ENCODE data around the gene C11orf87. TPM values are rescaled to one million over a fixed set of nuclear protein-coding genes. Genes with fewer than 3 reads are reported as not detected.

The C11orf87 gene
- total and polyA plus RNA-seq, 4 donors: 0.09 TPM; not detected in 3

DNA sequence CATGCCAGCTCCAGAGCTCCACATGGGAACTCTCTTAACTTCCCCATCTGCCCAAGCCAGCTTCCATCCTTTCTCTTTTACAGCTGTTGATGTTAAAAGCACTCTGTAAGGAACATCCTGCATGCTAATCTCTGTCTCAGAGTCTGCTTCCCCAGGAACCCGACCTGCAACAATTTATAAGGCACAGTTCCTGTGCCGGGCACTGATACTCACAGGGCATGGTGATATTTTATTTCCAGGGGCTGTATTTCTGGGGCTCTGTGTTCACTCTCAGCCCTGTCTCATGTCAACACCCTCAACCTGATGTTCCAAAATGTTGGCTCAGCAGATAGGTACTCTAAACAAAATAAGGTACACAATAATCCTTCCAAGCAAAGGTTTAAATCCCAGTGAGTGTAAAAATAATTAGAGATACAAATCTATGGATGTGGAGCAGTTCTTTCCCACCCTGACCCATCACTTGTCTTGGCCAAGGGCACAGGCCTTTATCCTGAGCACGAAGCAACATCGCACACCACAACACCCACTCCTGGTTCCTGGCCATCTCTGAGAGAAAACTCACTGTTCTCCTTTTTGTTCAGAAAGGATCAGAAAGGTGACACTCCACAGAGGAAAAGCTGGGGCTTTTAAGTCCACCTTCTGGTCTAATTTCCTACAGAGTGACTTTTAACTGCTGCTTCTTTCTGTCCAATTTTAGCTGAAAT, 44.8 kb upstream of the C11orf87 start:
- ATAC-seq (ENCODE audit: insufficient read depth, low FRiP score): no peak
- H3K9me3 ChIP-seq (ENCODE audit: control insufficient read depth in 4 of 4, insufficient read depth in 3 of 4, low read length in 3 of 4): no peaks in the 10 kb centered on the region
- peaks cover 0 to 3% (median 0%) of the 10 kb centered on the region in 5 donors for H3K4me1 ChIP-seq (ENCODE audit: control insufficient read depth in 5 of 5, insufficient read depth in 5 of 5, low read length in 5 of 5)
- no peak overlapping the region for H3K4me3 ChIP-seq
- WGBS, 2 donors: 54 to 60% methylated on average over 4 of the region's 4 CpGs
- no peak overlapping the region for H3K27ac ChIP-seq (ENCODE audit: low read depth in 1 of 2, low read length in 1 of 2)
- no peaks in the 10 kb centered on the region for H3K27me3 ChIP-seq (ENCODE audit: control insufficient read depth in 3 of 3, insufficient read depth in 3 of 3, low read length in 2 of 3)
- H3K9ac ChIP-seq (ENCODE audit: insufficient read depth in 1 of 2, low read length in 2 of 2): no peak overlapping the region
- peak in 1 of 3 donors; percentile 10 for DNase-seq
- H3K36me3 ChIP-seq (ENCODE audit: control insufficient read depth in 4 of 4, insufficient read depth in 4 of 4, low read length in 4 of 4): no peaks in the 10 kb centered on the region
- TF ChIP-seq, protein P1, sequence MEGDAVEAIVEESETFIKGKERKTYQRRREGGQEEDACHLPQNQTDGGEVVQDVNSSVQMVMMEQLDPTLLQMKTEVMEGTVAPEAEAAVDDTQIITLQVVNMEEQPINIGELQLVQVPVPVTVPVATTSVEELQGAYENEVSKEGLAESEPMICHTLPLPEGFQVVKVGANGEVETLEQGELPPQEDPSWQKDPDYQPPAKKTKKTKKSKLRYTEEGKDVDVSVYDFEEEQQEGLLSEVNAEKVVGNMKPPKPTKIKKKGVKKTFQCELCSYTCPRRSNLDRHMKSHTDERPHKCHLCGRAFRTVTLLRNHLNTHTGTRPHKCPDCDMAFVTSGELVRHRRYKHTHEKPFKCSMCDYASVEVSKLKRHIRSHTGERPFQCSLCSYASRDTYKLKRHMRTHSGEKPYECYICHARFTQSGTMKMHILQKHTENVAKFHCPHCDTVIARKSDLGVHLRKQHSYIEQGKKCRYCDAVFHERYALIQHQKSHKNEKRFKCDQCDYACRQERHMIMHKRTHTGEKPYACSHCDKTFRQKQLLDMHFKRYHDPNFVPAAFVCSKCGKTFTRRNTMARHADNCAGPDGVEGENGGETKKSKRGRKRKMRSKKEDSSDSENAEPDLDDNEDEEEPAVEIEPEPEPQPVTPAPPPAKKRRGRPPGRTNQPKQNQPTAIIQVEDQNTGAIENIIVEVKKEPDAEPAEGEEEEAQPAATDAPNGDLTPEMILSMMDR (IDR thresholded peaks at IDR 0.05; ENCODE audit: control extremely low read depth, extremely low read depth): no peak

DNA sequence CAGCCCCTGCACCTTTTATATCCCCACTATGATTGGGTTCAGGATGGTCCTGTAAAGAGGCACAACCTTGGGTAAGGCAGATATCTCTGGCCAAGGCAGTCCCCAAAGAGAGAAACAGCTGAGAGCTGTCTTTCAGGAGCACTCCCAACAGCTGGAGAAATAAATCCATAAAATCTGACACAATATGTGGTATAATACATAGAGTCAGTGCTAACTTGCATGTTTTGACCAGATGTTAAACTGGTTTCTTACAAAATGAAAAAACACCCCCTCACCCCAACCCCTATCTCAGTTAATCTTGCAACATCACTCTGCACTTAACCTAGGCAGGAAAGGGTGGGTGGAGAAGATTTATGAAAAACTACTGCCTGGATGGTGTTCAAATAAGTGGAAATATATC, 44.0 kb upstream of the C11orf87 start:
- Histone ChIP-seq H3K4me3 (no peak overlapping the region), H3K36me3 (ENCODE audit: control insufficient read depth in 4 of 4, insufficient read depth in 4 of 4, low read length in 4 of 4) (no peaks in the 10 kb centered on the region), H3K27me3 (ENCODE audit: control insufficient read depth in 3 of 3, insufficient read depth in 3 of 3, low read length in 2 of 3) (no peaks in the 10 kb centered on the region), H3K9ac (ENCODE audit: insufficient read depth in 1 of 2, low read length in 2 of 2) (no peak overlapping the region), H3K27ac (ENCODE audit: low read depth in 1 of 2, low read length in 1 of 2) (no peak overlapping the region), H3K4me1 (ENCODE audit: control insufficient read depth in 5 of 5, insufficient read depth in 5 of 5, low read length in 5 of 5) (peaks cover 0 to 3% (median 0%) of the 10 kb centered on the region in 5 donors), H3K9me3 (ENCODE audit: control insufficient read depth in 4 of 4, insufficient read depth in 3 of 4, low read length in 3 of 4) (no peaks in the 10 kb centered on the region)
- no peak for ATAC-seq (ENCODE audit: insufficient read depth, low FRiP score)
- no peak for DNase-seq
- TF ChIP-seq, protein P1 (IDR thresholded peaks at IDR 0.05; ENCODE audit: control extremely low read depth, extremely low read depth): no peak

DNA sequence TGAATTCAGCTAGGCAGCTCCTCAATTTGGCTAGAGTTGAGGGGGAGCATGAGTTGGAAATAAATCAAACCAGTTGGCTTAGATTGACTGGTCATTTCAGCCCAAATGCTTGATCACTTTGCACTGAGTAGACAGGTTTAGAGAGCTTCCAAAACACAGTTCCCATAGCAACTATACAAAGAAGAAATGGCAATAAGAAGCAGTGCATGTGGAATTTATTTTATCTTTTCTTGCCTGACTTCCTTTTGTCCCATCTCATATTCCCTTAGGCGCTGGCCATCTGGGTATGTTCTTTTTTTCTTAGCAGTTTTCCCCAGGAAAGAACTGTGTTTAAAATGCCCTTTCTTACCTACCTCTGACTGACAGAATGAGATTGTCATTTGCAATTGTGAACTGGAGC, 38.7 kb upstream of the C11orf87 start:
- ATAC-seq (ENCODE audit: insufficient read depth, low FRiP score) (no peak), DNase-seq (no peak)
- H3K9me3 ChIP-seq (ENCODE audit: control insufficient read depth in 4 of 4, insufficient read depth in 3 of 4, low read length in 3 of 4): peaks cover 0 to 3% (median 0%) of the 10 kb centered on the region in 4 donors
- no peak overlapping the region for H3K4me3 ChIP-seq
- TF ChIP-seq, protein P1 (IDR thresholded peaks at IDR 0.05; ENCODE audit: control extremely low read depth, extremely low read depth): no peak
- no peak overlapping the region for H3K27ac ChIP-seq (ENCODE audit: low read depth in 1 of 2, low read length in 1 of 2)
- no peaks in the 10 kb centered on the region for H3K4me1 ChIP-seq (ENCODE audit: control insufficient read depth in 5 of 5, insufficient read depth in 5 of 5, low read length in 5 of 5)
- no peak overlapping the region for H3K9ac ChIP-seq (ENCODE audit: insufficient read depth in 1 of 2, low read length in 2 of 2)
- no peaks in the 10 kb centered on the region for H3K36me3 ChIP-seq (ENCODE audit: control insufficient read depth in 4 of 4, insufficient read depth in 4 of 4, low read length in 4 of 4)
- H3K27me3 ChIP-seq (ENCODE audit: control insufficient read depth in 3 of 3, insufficient read depth in 3 of 3, low read length in 2 of 3): no peaks in the 10 kb centered on the region
- 59 to 69% methylated on average over 1 of the region's 1 CpG for WGBS, 2 donors

DNA sequence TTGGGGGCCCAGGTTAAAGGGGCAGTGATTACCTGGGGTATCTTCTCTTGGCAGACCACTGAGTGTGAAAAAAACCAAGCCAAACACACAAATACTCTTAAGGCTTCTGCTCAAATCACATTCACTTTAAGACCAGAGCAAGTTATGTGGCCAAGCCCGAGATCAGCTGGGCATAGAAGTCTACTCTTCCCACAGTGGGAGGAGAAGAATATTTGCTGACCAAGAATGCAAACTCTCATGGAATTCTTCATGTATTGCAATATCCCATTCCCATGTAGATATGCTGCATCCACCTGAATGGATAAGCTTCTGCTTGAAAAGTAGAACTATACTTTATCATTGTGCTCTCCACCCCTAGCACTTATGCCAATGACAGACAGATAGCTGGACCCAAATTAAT, 37.1 kb upstream of the C11orf87 start:
- Histone ChIP-seq H3K36me3 (ENCODE audit: control insufficient read depth in 4 of 4, insufficient read depth in 4 of 4, low read length in 4 of 4) (no peaks in the 10 kb centered on the region), H3K9ac (ENCODE audit: insufficient read depth in 1 of 2, low read length in 2 of 2) (no peak overlapping the region), H3K27ac (ENCODE audit: low read depth in 1 of 2, low read length in 1 of 2) (no peak overlapping the region), H3K4me3 (no peak overlapping the region), H3K4me1 (ENCODE audit: control insufficient read depth in 5 of 5, insufficient read depth in 5 of 5, low read length in 5 of 5) (no peaks in the 10 kb centered on the region), H3K9me3 (ENCODE audit: control insufficient read depth in 4 of 4, insufficient read depth in 3 of 4, low read length in 3 of 4) (peaks cover 0 to 3% (median 0%) of the 10 kb centered on the region in 4 donors), H3K27me3 (ENCODE audit: control insufficient read depth in 3 of 3, insufficient read depth in 3 of 3, low read length in 2 of 3) (no peaks in the 10 kb centered on the region)
- 86 to 90% methylated on average over 1 of the region's 1 CpG for WGBS, 2 donors
- DNase-seq (no peak), ATAC-seq (ENCODE audit: insufficient read depth, low FRiP score) (no peak)
- TF ChIP-seq, protein P1 (IDR thresholded peaks at IDR 0.05; ENCODE audit: control extremely low read depth, extremely low read depth): no peak
